Omental fat pad (tissue), 4 donors: ENCODE measurements around the gene SCGN. TPM values are rescaled to one million over a fixed set of nuclear protein-coding genes. Genes with fewer than 3 reads are reported as not detected.
"Not testable (repeated sequence)": the region's sequence is repeated elsewhere in the genome, so short reads cannot be mapped to it uniquely, and the experiment has no call there.

Experiments used
- ATAC-seq: fragments of 150-250 bp; one replicate; pipeline ENCODE4 v1.9.1; 2016; ENCODE audit warnings: mild to moderate bottlenecking, moderate library complexity; ENCODE audit not compliant: low FRiP score
- DNase-seq: peaks from one replicate; pipeline ENCODE4 v3.0.0-alpha.2; 2019; ENCODE audit warnings: low spot score
- total RNA-seq, 4 donors: library from RNA; depleted of rRNA; stranded (reverse); fragments of >200 nt; gene quantifications; one replicate each; pipeline ENCODE4 v1.1.0, GENCODE V29; 2016
- TF ChIP-seq, protein P1 (sequence below), 3 donors: fragments of 450-650 bp; IDR thresholded peaks; one replicate each; pipeline ENCODE4 v1.5.1; 2016 to 2017; ENCODE audit warnings: antibody characterized with exemption in 3 of 3, mild to moderate bottlenecking in 3 of 3, moderate library complexity in 2 of 3

SCGN gene
- total RNA-seq, 4 donors from 2014 or later: 2.4 to 18.1 (median 6.4) TPM

DNA sequence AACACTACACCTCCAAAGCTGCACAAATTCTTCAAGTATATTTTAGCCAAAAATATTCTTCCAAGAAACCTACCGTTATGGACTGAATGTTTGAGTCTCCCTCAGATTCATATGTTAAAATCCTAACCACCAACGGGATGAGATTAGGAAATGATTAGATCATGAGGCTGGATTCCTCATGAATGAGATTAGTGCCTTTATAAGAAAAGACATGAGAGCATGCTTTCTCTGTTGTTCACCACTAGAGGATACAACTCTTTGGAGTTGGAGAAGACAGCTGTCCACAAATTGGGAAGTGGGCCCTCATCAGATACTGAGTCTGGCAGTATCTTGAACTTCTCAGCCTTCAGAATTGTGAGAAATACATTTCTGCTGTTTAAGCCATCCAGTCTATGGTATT, 95.5 kb downstream of the SCGN start:
- DNase-seq (no peak), ATAC-seq (no peak)

DNA sequence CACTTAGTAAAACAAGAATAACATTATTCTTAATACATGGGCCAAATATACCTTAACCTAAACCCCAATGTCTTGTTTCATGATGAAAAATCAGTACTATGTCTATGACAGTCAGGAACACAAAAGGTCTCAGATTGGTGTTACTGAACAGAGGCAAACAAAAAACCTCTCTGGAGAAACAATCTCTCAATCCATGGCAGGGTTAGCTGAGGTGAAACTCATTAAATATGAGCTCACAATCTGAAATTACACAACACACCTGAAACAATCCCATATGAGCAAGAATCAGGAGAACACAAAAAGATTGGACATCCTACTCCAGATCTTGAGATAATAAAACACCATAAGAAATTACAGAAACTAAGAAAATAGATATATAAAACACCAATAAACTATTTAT, 96.0 kb downstream of the SCGN start:
- no peak for ATAC-seq
- TF ChIP-seq, protein P1, sequence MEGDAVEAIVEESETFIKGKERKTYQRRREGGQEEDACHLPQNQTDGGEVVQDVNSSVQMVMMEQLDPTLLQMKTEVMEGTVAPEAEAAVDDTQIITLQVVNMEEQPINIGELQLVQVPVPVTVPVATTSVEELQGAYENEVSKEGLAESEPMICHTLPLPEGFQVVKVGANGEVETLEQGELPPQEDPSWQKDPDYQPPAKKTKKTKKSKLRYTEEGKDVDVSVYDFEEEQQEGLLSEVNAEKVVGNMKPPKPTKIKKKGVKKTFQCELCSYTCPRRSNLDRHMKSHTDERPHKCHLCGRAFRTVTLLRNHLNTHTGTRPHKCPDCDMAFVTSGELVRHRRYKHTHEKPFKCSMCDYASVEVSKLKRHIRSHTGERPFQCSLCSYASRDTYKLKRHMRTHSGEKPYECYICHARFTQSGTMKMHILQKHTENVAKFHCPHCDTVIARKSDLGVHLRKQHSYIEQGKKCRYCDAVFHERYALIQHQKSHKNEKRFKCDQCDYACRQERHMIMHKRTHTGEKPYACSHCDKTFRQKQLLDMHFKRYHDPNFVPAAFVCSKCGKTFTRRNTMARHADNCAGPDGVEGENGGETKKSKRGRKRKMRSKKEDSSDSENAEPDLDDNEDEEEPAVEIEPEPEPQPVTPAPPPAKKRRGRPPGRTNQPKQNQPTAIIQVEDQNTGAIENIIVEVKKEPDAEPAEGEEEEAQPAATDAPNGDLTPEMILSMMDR (IDR thresholded peaks at IDR 0.05): no peak
- no peak for DNase-seq

More for the DNA sequence above, 95.5 kb downstream of the SCGN start:
- TF ChIP-seq, protein P1 (IDR thresholded peaks at IDR 0.05): no peak

DNA sequence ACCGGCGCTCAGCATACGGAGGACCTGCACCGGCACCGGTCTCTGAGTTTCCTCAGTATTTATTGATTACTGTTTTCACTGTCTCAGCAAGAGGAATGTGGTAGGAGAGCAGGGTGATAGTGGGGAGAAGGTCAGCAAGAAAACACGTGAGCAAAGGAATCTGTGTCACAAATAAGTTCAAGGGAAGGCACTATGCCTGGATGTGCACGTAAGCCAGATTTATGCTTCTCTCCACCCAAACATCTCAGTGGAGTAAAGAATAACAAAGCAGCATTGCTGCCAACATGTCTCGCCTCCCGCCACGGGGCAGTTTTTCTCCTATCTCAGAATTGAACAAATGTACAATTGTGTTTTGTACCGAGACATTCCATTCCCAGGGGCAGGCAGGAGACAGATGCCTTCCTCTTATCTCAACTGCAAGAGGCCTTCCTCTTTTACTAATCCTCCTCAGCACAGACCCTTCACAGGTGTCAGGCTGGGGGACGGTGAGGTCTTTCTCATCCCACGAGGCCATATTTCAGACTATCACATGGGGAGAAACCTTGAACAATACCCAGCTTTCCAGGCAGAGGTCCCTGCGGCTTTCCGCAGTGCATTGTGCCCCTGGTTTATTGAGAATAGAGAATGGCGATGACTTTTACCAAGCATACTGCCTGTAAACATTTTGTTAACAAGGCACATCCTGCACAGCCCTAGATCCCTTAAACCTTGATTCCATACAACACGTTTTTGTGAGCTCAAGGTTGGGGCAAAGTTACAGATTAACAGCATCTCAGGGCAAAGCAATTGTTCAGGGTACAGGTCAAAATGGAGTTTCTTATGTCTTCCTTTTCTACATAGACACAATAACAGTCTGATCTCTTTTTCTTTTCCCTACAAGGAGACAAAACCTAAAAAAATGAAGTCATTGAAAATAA, 96.8 kb downstream of the SCGN start:
- DNase-seq, ATAC-seq: not testable (repeated sequence)

DNA sequence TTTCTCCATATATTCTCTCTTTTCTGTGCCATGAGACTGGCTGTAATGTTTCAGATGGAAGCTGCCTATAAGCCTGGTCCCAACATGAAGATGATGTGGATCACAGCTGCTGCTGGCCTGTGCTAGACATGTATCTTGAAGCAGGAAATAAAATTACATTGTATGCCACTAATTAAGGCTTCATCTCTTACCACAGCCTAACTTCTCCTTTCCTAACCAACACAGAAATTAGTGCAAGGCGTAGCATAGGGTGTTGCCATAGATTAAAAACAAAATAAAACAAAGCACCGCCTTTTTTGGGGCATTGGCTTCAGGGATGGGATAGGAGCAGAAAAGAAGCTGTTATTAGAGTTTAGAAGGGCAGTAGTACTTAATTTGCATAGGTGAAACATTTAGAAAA, 97.8 kb downstream of the SCGN start:
- no peak for ATAC-seq

DNA sequence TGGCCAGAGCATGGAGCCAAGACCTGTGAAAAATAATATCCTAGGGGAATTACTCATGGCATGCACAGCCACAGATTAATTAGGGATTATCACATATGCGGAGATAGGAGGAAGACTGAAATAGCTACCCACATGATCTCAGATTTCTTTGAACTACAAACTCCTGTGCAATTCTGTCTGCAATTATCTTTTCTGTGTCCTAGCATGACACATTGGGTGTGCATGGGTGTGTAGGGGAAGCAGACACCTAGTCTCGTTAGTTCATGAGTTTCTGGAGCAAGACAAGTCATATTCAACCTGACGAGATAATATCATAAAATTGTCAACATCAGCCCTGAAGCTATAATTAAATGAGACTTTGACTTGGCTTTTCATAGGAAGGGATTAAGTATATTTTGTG, 98.9 kb downstream of the SCGN start:
- no peak for ATAC-seq

More for the DNA sequence above, 97.8 kb downstream of the SCGN start:
- TF ChIP-seq, protein P1 (IDR thresholded peaks at IDR 0.05): no peak
- DNase-seq: no peak

More for the DNA sequence above, 98.9 kb downstream of the SCGN start:
- TF ChIP-seq, protein P1 (IDR thresholded peaks at IDR 0.05): no peak
- DNase-seq: no peak

Other genes with a start within 250 kb of the SCGN start
- not detected for gene SLC17A4, start 102.5 kb downstream of the SCGN start, total RNA-seq
- gene SLC17A1, start 179.8 kb downstream of the SCGN start, total RNA-seq: not detected
- gene SLC17A3, start 222.0 kb downstream of the SCGN start, total RNA-seq: not detected